Activated CD4-positive, alpha-beta memory T cell treated with anti-CD3 and anti-CD28 coated beads for 36 hours (primary cell): ENCODE measurements around the gene ASCL5. TPM values are rescaled to one million over a fixed set of nuclear protein-coding genes. Genes with fewer than 3 reads are reported as not detected.

Experiments used
- CTCF ChIA-PET: fragments of 350-600 bp; sonication (Branson Sonifier 250); formaldehyde crosslinking; loops from one replicate; lab custom pipeline; 2021; ENCODE audit warnings: antibody characterized with exemption, inconsistent platforms; lab: Charles Lee
- POLR2A ChIA-PET: fragments of 350-600 bp; sonication (Branson Sonifier 250); formaldehyde crosslinking; loops from one replicate; lab custom pipeline; 2021; ENCODE audit warnings: antibody characterized with exemption; lab: Charles Lee
- DNase-seq: peaks from one replicate; pipeline ENCODE4 v3.0.0-alpha.2; 2020
- H3K27ac Mint-ChIP-seq: one replicate; pipeline ENCODE4 v1.8.0; 2021; ENCODE audit warnings: mixed read lengths
- H3K27me3 Mint-ChIP-seq: one replicate; pipeline ENCODE4 v1.8.0; 2021; ENCODE audit warnings: mixed read lengths
- H3K36me3 Mint-ChIP-seq: one replicate; pipeline ENCODE4 v1.8.0; 2021; ENCODE audit warnings: mixed read lengths
- H3K4me1 Mint-ChIP-seq: one replicate; pipeline ENCODE4 v1.8.0; 2021; ENCODE audit warnings: low read depth, mixed read lengths
- H3K4me3 Mint-ChIP-seq: one replicate; pipeline ENCODE4 v1.8.0; 2021; ENCODE audit warnings: mild to moderate bottlenecking, mixed read lengths
- H3K9me3 Mint-ChIP-seq: one replicate; pipeline ENCODE4 v1.8.0; 2021; ENCODE audit warnings: mixed read lengths
- intact Hi-C: fragments of 100-400 bp; cut with micrococcal nuclease; formaldehyde crosslinking; loops from one replicate; pipeline ENCODE4 v1.15.1; 2023
- total RNA-seq, 2 experiments: library from RNA; stranded (reverse); gene quantifications; one replicate each; pipeline ENCODE4 v1.2.3, GENCODE V29; 2021

Gene ASCL5
- total RNA-seq, 2 experiments from 2014 or later: not detected

DNA sequence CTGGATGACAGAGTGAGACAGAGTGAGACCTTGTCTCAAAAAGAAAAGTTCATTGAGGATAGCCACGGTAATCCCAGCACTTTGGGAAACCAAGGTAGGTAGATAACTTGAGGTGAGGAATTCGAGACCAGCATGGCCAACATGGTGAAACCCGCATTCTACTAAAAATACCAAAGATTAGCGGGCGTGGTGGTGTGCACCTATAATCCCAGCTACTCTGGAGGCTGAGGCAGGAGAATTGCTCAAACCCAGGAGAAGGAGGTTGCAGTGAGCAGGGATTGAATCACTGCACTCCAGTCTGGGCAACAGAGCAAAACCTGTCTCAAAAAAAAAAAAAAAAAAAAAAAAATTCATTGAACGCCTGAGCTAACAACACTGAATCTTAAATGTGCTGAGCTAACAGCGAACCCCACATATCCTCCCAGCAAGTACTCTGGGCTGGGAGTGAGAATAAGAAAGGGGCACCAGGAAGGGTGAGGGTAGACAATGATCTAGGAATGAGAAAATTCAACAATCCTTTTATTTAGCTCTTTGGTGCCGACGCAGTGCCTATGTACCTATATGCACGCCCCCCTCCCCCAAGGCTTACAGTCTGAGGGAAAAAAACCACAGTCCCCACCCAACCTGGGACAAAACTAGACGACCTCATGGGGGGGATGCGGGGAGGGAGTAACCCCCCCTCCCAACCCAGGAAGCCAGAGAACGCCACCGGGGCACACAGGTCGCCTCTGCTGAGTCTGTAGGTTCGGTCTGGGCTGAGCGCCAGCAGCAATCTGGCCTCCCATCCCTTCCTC lies 13.3 kb downstream of the ASCL5 start:
- Mint-ChIP-seq H3K36me3 (no peaks in the 10 kb centered on the region), H3K27me3 (no peaks in the 10 kb centered on the region), H3K9me3 (no peaks in the 10 kb centered on the region), H3K27ac (no peak overlapping the region), H3K4me1 (no peaks in the 10 kb centered on the region), H3K4me3 (peak overlapping the region; percentile 86)
- intact Hi-C loops: loop anchor here (1.0 to 2.0 kb wide), 2 partner anchors 27 to 141 kb away; no protein-coding TSS in a partner anchor
- CTCF ChIA-PET: interaction anchor here (0.6 to 7.9 kb wide), 17 partner anchors 9 to 553 kb away, joined by 3 to 70 read pairs (median 3); partner anchors contain the start of gene IGFN1
- POLR2A ChIA-PET: interaction anchor here (0.9 to 2.0 kb wide), 2 partner anchors 91 to 444 kb away, joined by 3 to 4 read pairs; partner anchors contain the start of gene DDX59
- DNase-seq: no peak

DNA sequence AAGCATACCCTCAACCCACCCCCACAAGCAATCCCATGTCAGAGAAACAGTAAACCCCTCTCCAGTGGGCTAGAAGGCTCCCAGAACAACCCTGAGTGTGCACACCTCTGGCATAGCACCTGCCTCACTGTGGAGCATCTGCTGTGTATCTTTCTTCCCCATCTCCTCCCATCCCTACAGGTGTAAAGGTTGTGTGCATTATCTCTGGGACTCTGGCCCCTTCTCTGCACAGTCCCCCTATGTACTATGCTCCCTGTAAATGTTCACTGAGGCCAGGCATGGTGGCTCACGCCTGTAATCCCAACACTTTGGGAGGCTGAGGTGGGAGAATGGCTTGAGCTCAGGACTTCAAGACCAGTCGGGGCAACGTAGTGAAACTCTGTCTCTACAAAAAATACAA lies 14.1 kb downstream of the ASCL5 start:
- POLR2A ChIA-PET: no interaction called here
- Mint-ChIP-seq H3K27ac (no peak overlapping the region), H3K27me3 (no peaks in the 10 kb centered on the region), H3K9me3 (no peaks in the 10 kb centered on the region), H3K36me3 (no peaks in the 10 kb centered on the region), H3K4me1 (no peaks in the 10 kb centered on the region), H3K4me3 (no peak overlapping the region)
- intact Hi-C loops: no loop called here
- DNase-seq: no peak
- CTCF ChIA-PET: interaction anchor here (0.6 to 7.9 kb wide), 9 partner anchors 23 to 552 kb away, joined by 3 to 70 read pairs (median 7); no protein-coding TSS in a partner anchor

GRCh38 chr1:201112173-201112731 lies 14.7 kb downstream of the ASCL5 start, which contains the start of gene CACNA1S:
Gene CACNA1S, minus strand, starts transcription at chr1:201112426. Its CDS starts 87 bp downstream, at chr1:201112339.
- CTCF ChIA-PET: interaction anchor here (2.6 to 4.0 kb wide), 2 partner anchors 59 to 140 kb away, joined by 10 to 63 read pairs; no protein-coding TSS in a partner anchor
- H3K27ac Mint-ChIP-seq: no peak within 1 kb of the TSS
- DNase-seq: no peak
- no peaks in the 10 kb centered on the region for H3K27me3 Mint-ChIP-seq
- H3K36me3 Mint-ChIP-seq: no peaks in the 10 kb centered on the region
- H3K4me1 Mint-ChIP-seq: no peaks in the 10 kb centered on the region
- H3K9me3 Mint-ChIP-seq: no peaks in the 10 kb centered on the region
- POLR2A ChIA-PET: no interaction called here
- no peak within 1 kb of the TSS for H3K4me3 Mint-ChIP-seq
- intact Hi-C loops: no loop called here

GRCh38 chr1:201111672-201112071 lies 15.3 kb downstream of the ASCL5 start:
- Mint-ChIP-seq H3K4me1 (no peaks in the 10 kb centered on the region), H3K36me3 (no peaks in the 10 kb centered on the region), H3K4me3 (no peak overlapping the region), H3K9me3 (no peaks in the 10 kb centered on the region), H3K27me3 (no peaks in the 10 kb centered on the region), H3K27ac (no peak overlapping the region)
- intact Hi-C loops: no loop called here
- CTCF ChIA-PET: interaction anchor here (1.0 to 1.1 kb wide), 2 partner anchors 132 to 140 kb away, joined by 3 to 4 read pairs; no protein-coding TSS in a partner anchor
- POLR2A ChIA-PET: no interaction called here
- no peak for DNase-seq

- no peak for DNase-seq
- intact Hi-C loops: no loop called here
- H3K36me3 Mint-ChIP-seq: no peaks in the 10 kb centered on the region
- H3K27me3 Mint-ChIP-seq: no peaks in the 10 kb centered on the region
- H3K9me3 Mint-ChIP-seq: no peaks in the 10 kb centered on the region
- ChIA-PET POLR2A (no interaction called here), CTCF (interaction anchor here (1.0 to 1.1 kb wide), 2 partner anchors 131 to 139 kb away, joined by 3 to 4 read pairs; no protein-coding TSS in a partner anchor)
- H3K27ac Mint-ChIP-seq: no peak overlapping the region
- H3K4me1 Mint-ChIP-seq: no peaks in the 10 kb centered on the region
- H3K4me3 Mint-ChIP-seq: no peak overlapping the region
Measured at GRCh38 chr1:201111156-201111555, 15.8 kb downstream of the ASCL5 start.

- Mint-ChIP-seq H3K9me3 (no peaks in the 10 kb centered on the region), H3K4me1 (no peaks in the 10 kb centered on the region), H3K27ac (no peak overlapping the region), H3K36me3 (no peaks in the 10 kb centered on the region), H3K27me3 (no peaks in the 10 kb centered on the region), H3K4me3 (no peak overlapping the region)
- ChIA-PET CTCF (interaction anchor here (1.1 kb wide), 1 partner anchor 131 kb away, joined by 4 read pairs; no protein-coding TSS in a partner anchor), POLR2A (no interaction called here)
- intact Hi-C loops: no loop called here
- no peak for DNase-seq
Measured at GRCh38 chr1:201110616-201111015, 16.4 kb downstream of the ASCL5 start.

DNA sequence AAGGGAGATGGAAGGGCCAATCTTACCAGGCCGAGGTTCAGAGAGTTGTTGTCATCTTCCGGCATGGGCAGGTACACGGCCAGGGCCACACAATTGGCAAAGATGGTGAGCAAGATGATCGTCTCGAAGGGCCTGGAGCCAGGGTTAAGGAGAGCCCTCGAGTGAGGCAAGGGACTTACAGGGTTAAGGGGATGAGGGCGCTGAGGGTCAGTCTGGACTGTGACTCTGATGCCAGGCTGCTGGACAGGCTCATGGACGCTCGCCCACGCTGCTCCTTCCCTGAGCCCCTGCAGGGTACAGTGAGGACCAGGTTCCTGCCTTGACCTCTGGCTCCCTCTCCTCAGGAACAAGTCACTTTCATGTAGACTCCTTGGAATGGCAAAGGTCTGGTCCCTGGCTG lies 16.8 kb downstream of the ASCL5 start:
- POLR2A ChIA-PET: no interaction called here
- Mint-ChIP-seq H3K4me1 (no peaks in the 10 kb centered on the region), H3K36me3 (no peaks in the 10 kb centered on the region), H3K27me3 (no peaks in the 10 kb centered on the region), H3K9me3 (no peaks in the 10 kb centered on the region), H3K27ac (no peak overlapping the region), H3K4me3 (no peak overlapping the region)
- intact Hi-C loops: no loop called here
- CTCF ChIA-PET: no interaction called here
- DNase-seq: no peak

DNA sequence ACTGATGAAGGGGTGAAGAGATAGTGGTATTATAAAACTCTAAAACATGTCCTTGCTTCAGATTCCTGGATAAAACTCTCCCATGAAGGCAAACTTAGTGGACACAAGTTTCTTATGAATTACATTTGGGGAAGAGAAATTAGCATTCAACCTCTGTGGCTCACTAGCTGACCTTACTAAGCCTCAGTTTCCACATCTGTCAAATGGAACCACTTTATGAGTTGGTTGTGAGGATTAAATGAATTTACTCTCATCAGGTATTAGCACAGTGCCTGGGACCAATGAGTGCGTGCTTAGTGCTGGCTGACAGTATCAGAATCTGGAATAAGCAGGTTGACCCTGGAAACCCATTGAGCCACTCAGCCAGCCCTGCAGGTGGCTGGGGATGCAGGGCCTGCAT lies 17.3 kb downstream of the ASCL5 start:
- ChIA-PET CTCF (interaction anchor here (1.2 to 1.6 kb wide), 2 partner anchors 11 to 129 kb away, joined by 4 read pairs; no protein-coding TSS in a partner anchor), POLR2A (no interaction called here)
- Mint-ChIP-seq H3K27me3 (no peaks in the 10 kb centered on the region), H3K27ac (no peak overlapping the region), H3K4me3 (no peak overlapping the region), H3K9me3 (no peaks in the 10 kb centered on the region), H3K4me1 (no peaks in the 10 kb centered on the region), H3K36me3 (no peaks in the 10 kb centered on the region)
- no peak for DNase-seq
- intact Hi-C loops: no loop called here

GRCh38 chr1:201108614-201109013 lies 18.4 kb downstream of the ASCL5 start:
- CTCF ChIA-PET: interaction anchor here (1.0 to 1.6 kb wide), 4 partner anchors 10 to 136 kb away, joined by 3 to 4 read pairs (median 4); no protein-coding TSS in a partner anchor
- no peaks in the 10 kb centered on the region for H3K27me3 Mint-ChIP-seq
- no peak overlapping the region for H3K4me3 Mint-ChIP-seq
- intact Hi-C loops: no loop called here
- POLR2A ChIA-PET: no interaction called here
- H3K9me3 Mint-ChIP-seq: no peaks in the 10 kb centered on the region
- H3K4me1 Mint-ChIP-seq: no peaks in the 10 kb centered on the region
- no peaks in the 10 kb centered on the region for H3K36me3 Mint-ChIP-seq
- no peak for DNase-seq
- H3K27ac Mint-ChIP-seq: no peak overlapping the region

GRCh38 chr1:201105688-201106087 lies 21.3 kb downstream of the ASCL5 start:
- Mint-ChIP-seq H3K27ac (no peak overlapping the region), H3K9me3 (no peaks in the 10 kb centered on the region), H3K4me3 (no peak overlapping the region), H3K36me3 (no peaks in the 10 kb centered on the region), H3K4me1 (no peaks in the 10 kb centered on the region), H3K27me3 (no peaks in the 10 kb centered on the region)
- ChIA-PET CTCF (interaction anchor here (1.6 kb wide), 1 partner anchor 19 kb away, joined by 3 read pairs; no protein-coding TSS in a partner anchor), POLR2A (no interaction called here)
- intact Hi-C loops: no loop called here
- no peak for DNase-seq

- ChIA-PET POLR2A (no interaction called here), CTCF (interaction anchor here (0.9 to 2.1 kb wide), 2 partner anchors 10 to 15 kb away, joined by 4 read pairs; no protein-coding TSS in a partner anchor)
- H3K4me3 Mint-ChIP-seq: no peak overlapping the region
- no peaks in the 10 kb centered on the region for H3K9me3 Mint-ChIP-seq
- no peaks in the 10 kb centered on the region for H3K36me3 Mint-ChIP-seq
- H3K4me1 Mint-ChIP-seq: no peaks in the 10 kb centered on the region
- DNase-seq: no peak
- intact Hi-C loops: no loop called here
- no peaks in the 10 kb centered on the region for H3K27me3 Mint-ChIP-seq
- no peak overlapping the region for H3K27ac Mint-ChIP-seq
Measured at GRCh38 chr1:201104141-201104540, 22.8 kb downstream of the ASCL5 start.

DNA sequence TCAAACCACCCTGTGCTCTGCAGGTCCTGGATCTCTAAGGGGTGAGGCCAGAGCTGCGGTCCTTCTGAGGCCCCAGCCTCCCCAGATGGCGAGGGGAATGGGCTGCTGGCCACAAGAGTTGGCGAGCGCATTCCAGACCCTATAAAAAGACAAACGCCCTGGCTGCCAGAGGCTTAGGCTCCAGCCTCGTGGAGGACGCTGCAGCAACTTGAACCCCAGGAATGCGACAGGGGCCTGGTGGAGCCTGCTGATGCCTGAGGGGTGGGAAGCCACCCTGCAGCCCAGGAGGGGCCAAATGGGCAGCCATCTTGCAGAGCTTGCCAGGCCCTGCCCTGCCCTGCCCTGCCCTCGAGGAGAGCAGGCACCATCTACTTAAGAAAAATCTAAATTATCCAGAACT lies 23.3 kb downstream of the ASCL5 start:
- H3K27ac Mint-ChIP-seq: no peak overlapping the region
- no peaks in the 10 kb centered on the region for H3K27me3 Mint-ChIP-seq
- no peak for DNase-seq
- POLR2A ChIA-PET: no interaction called here
- H3K36me3 Mint-ChIP-seq: no peaks in the 10 kb centered on the region
- no peaks in the 10 kb centered on the region for H3K9me3 Mint-ChIP-seq
- no peaks in the 10 kb centered on the region for H3K4me1 Mint-ChIP-seq
- CTCF ChIA-PET: interaction anchor here (0.9 to 2.1 kb wide), 4 partner anchors 11 to 131 kb away, joined by 3 to 4 read pairs (median 4); no protein-coding TSS in a partner anchor
- intact Hi-C loops: no loop called here
- H3K4me3 Mint-ChIP-seq: no peak overlapping the region
